ENCODE results near the gene KIR3DL2.

DNA sequence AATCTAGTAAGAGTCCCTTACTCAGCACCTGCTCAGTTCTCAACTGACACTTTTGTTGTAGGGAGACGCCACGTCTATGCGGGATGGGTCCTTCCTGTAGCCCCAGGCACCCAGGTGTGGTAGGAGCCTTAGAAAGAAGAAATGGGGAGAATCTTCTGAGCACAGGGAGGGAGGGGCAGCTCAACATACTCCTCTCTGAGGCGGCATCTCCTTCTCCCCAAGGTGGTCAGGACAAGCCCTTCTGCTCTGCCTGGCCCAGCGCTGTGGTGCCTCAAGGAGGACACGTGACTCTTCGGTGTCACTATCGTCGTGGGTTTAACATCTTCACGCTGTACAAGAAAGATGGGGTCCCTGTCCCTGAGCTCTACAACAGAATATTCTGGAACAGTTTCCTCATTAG, 45.7 kb upstream of the KIR3DL2 start:
- TF ChIP-seq, protein P1, sequence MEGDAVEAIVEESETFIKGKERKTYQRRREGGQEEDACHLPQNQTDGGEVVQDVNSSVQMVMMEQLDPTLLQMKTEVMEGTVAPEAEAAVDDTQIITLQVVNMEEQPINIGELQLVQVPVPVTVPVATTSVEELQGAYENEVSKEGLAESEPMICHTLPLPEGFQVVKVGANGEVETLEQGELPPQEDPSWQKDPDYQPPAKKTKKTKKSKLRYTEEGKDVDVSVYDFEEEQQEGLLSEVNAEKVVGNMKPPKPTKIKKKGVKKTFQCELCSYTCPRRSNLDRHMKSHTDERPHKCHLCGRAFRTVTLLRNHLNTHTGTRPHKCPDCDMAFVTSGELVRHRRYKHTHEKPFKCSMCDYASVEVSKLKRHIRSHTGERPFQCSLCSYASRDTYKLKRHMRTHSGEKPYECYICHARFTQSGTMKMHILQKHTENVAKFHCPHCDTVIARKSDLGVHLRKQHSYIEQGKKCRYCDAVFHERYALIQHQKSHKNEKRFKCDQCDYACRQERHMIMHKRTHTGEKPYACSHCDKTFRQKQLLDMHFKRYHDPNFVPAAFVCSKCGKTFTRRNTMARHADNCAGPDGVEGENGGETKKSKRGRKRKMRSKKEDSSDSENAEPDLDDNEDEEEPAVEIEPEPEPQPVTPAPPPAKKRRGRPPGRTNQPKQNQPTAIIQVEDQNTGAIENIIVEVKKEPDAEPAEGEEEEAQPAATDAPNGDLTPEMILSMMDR (IDR thresholded peaks at IDR 0.05; ENCODE audit: insufficient read depth, low read depth, low read length) = no peak
- TF ChIP-seq EZH2 (IDR thresholded peaks at IDR 0.05; ENCODE audit: insufficient read depth, low read length) = no peak
